Endothelial cell of umbilical vein (primary cell): ENCODE results near the gene ROPN1L. TPM values are rescaled to one million over a fixed set of nuclear protein-coding genes. Genes with fewer than 3 reads are reported as not detected.

Source experiments
- BruUV-seq: library from RNA; stranded (reverse); fragments of 400-500 nt; replicated peaks from 2 replicates; lab custom pipeline; 2021; lab: Mats Ljungman, UMichigan
- CTCF ChIA-PET: fragments of 300-600, 350-600 bp; sonication (Branson Sonifier 250); formaldehyde crosslinking; loops from one replicate; lab custom pipeline; 2021; ENCODE audit warnings: antibody characterized with exemption, inconsistent platforms; lab: Charles Lee
- POLR2A ChIA-PET: fragments of 300-600, 350-600 bp; sonication (Branson Sonifier 250); formaldehyde crosslinking; loops from one replicate; lab custom pipeline; 2021; ENCODE audit warnings: antibody characterized with exemption, inconsistent platforms; lab: Charles Lee
- DNase-seq: peaks from one replicate; pipeline ENCODE4 v3.0.0-alpha.2; 2011; ENCODE audit warnings: low read depth, low spot score
- FAIRE-seq: peaks from 2 replicates; lab custom pipeline; 2011; peaks lifted over from hg19 to GRCh38; lab: Jason Lieb, UNC
- H2AFZ ChIP-seq: 2 replicates; pipeline ENCODE4 v1.6.0; 2012; ENCODE audit warnings: low read depth, low read length, control low read depth, inconsistent platforms
- H3K27ac ChIP-seq: 2 replicates; pipeline ENCODE4 v1.5.1; 2011; ENCODE audit warnings: low read depth, mild to moderate bottlenecking, control low read depth, low read length, moderate library complexity; ENCODE audit not compliant: insufficient read depth
- H3K27me3 ChIP-seq, 2 experiments: 2 replicates each; pipeline versions ENCODE4 v1.6.0 to v1.6.1; 2011; ENCODE audit warnings: low read length in 2 of 2, mixed read lengths in 1 of 2; ENCODE audit not compliant: control insufficient read depth in 2 of 2, insufficient read depth in 2 of 2
- H3K36me3 ChIP-seq, 2 experiments: 2 replicates in 1 of 2; 3 replicates in 1 of 2; pipeline ENCODE4 v1.5.1; 2011; ENCODE audit warnings: low read length in 2 of 2, mild to moderate bottlenecking in 1 of 2, moderate library complexity in 1 of 2; ENCODE audit not compliant: control insufficient read depth in 2 of 2, insufficient read depth in 2 of 2; ENCODE audit errors: extremely low read depth in 1 of 2
- H3K4me1 ChIP-seq: 3 replicates; pipeline ENCODE4 v1.5.1; 2011; ENCODE audit warnings: mild to moderate bottlenecking, low read length; ENCODE audit not compliant: control insufficient read depth, insufficient read depth; ENCODE audit errors: extremely low read depth
- H3K4me2 ChIP-seq: 2 replicates; pipeline ENCODE4 v1.6.1; 2011; ENCODE audit warnings: low read length, control low read depth, mixed read lengths; ENCODE audit not compliant: insufficient read depth
- H3K4me3 ChIP-seq, 3 experiments: fragments of 200-600 bp in 1 of 3; sonication (generic), shearing (Covaris generic) in 1 of 3; replicated peaks in 1 of 3; 2 replicates each; pipeline ENCODE4 v1.5.1; 2011 to 2016; ENCODE audit warnings: control low read depth in 3 of 3, low read length in 3 of 3, mild to moderate bottlenecking in 2 of 3, inconsistent platforms in 1 of 3, low read depth in 1 of 3, moderate library complexity in 1 of 3; ENCODE audit not compliant: insufficient read depth in 1 of 3
- H3K79me2 ChIP-seq: 2 replicates; pipeline ENCODE4 v1.6.0; 2012; ENCODE audit warnings: low read length, inconsistent platforms; ENCODE audit not compliant: control insufficient read depth, insufficient read depth
- H3K9ac ChIP-seq: replicated peaks from 2 replicates; pipeline ENCODE3; 2011; ENCODE audit warnings: low read length, control low read depth; ENCODE audit not compliant: insufficient read depth; ENCODE audit errors: extremely low read depth
- H3K9me1 ChIP-seq: replicated peaks from 3 replicates; pipeline ENCODE4 v1.6.0; 2011; ENCODE audit warnings: mild to moderate bottlenecking, low read length; ENCODE audit not compliant: control insufficient read depth, insufficient read depth; ENCODE audit errors: extremely low read depth
- H3K9me3 ChIP-seq: replicated peaks from 2 replicates; pipeline ENCODE4 v1.5.1; 2012; ENCODE audit warnings: low read length, inconsistent platforms; ENCODE audit not compliant: control insufficient read depth, insufficient read depth
- H4K20me1 ChIP-seq: replicated peaks from 2 replicates; pipeline ENCODE3; 2011; ENCODE audit warnings: mild to moderate bottlenecking, low read length; ENCODE audit not compliant: control insufficient read depth, insufficient read depth; ENCODE audit errors: extremely low read depth
- CTCF ChIP-seq, 2 donors: IDR thresholded peaks; 1 replicate in 1 of 2; 2 replicates in 1 of 2; pipeline ENCODE4 v1.5.1; 2011; ENCODE audit warnings: low read length in 2 of 2, mild to moderate bottlenecking in 2 of 2, moderate library complexity in 2 of 2, control low read depth in 1 of 2, inconsistent platforms in 1 of 2, low read depth in 1 of 2; ENCODE audit not compliant: insufficient read depth in 1 of 2; ENCODE audit errors: extremely low read depth in 1 of 2
- EZH2 ChIP-seq: IDR thresholded peaks from 2 replicates; pipeline ENCODE4 v1.6.1; 2012; ENCODE audit warnings: borderline replicate concordance, low read depth, mild to moderate bottlenecking, moderate library complexity, low read length, inconsistent platforms; ENCODE audit not compliant: severe bottlenecking
- FOS ChIP-seq: IDR thresholded peaks from 2 replicates; pipeline ENCODE4 v1.6.1; 2011; ENCODE audit warnings: mild to moderate bottlenecking, low read length, moderate library complexity, borderline replicate concordance; ENCODE audit not compliant: insufficient read depth
- GATA2 ChIP-seq: IDR thresholded peaks from 2 replicates; pipeline ENCODE4 v1.7.0; 2011; ENCODE audit warnings: low read depth, mild to moderate bottlenecking, moderate library complexity, mixed read lengths, low read length; ENCODE audit not compliant: insufficient read length, insufficient read depth
- JUN ChIP-seq: IDR thresholded peaks from 2 replicates; pipeline ENCODE4 v1.6.1; 2011; ENCODE audit warnings: borderline replicate concordance, low read depth; ENCODE audit not compliant: insufficient read length, insufficient read depth
- MAX ChIP-seq: IDR thresholded peaks from 2 replicates; pipeline ENCODE4 v1.6.1; 2011; ENCODE audit not compliant: insufficient read depth, insufficient read length
- MYC ChIP-seq: IDR thresholded peaks from one replicate; pipeline ENCODE4 v1.6.1; 2011; ENCODE audit warnings: mild to moderate bottlenecking, low read depth, low read length
- POLR2A ChIP-seq: IDR thresholded peaks from 2 replicates; pipeline ENCODE4 v1.6.1; 2012; ENCODE audit warnings: low read depth, mild to moderate bottlenecking, control low read depth, low read length
- POLR2AphosphoS5 ChIP-seq: IDR thresholded peaks from 2 replicates; pipeline ENCODE4 v1.6.1; 2012; ENCODE audit warnings: low read depth, mild to moderate bottlenecking, control low read depth, low read length, moderate library complexity; ENCODE audit not compliant: insufficient read depth
- dilution Hi-C: fragments of 300-500 bp; cut with MboI; formaldehyde crosslinking; loops from one replicate; pipeline ENCODE4 v1.15.0; 2019; ENCODE audit warnings: low sequenced_read_pairs; ENCODE audit not compliant: extremely low pct_ligation_motif_present
- intact Hi-C: fragments of 100-400 bp; cut with micrococcal nuclease; formaldehyde crosslinking; loops from one replicate; pipeline ENCODE4 v1.10.0; 2022
- polyA plus RNA-seq, 4 experiments: library from polyadenylated mRNA; depleted of rRNA in 3 of 4; stranded (reverse) in 3 of 4; unstranded in 1 of 4; fragments of >200 nt; gene quantifications; 2 replicates each; pipeline versions ENCODE4 v1.2.1 to v1.2.3, GENCODE V29; 2011 to 2012; ENCODE audit warnings: missing spikeins in 1 of 4
- total RNA-seq: library from RNA; stranded (reverse); gene quantifications from 2 replicates; pipeline ENCODE4 v1.2.3, GENCODE V29; 2021

ROPN1L gene
- total and polyA plus RNA-seq, 2 donors (not counting 3 experiments of a cell fraction or from before 2014, with no cell fraction given) = 0.30 to 0.60 TPM

- no peak overlapping the region for H3K4me3 ChIP-seq
- ChIA-PET CTCF (no interaction called here), POLR2A (no interaction called here)
- no peaks in the 10 kb centered on the region for H4K20me1 ChIP-seq
- dilution Hi-C loops (no loop called here), intact Hi-C loops (no loop called here)
- no peak overlapping the region for H3K4me2 ChIP-seq
- no peaks in the 10 kb centered on the region for H3K9me3 ChIP-seq
- H3K27ac ChIP-seq = no peak overlapping the region
- FAIRE-seq = no peak
- no peak overlapping the region for H3K9ac ChIP-seq
- H3K4me1 ChIP-seq = peaks cover 16% of the 10 kb centered on the region
- H3K9me1 ChIP-seq = no peaks in the 10 kb centered on the region
- no peaks in the 10 kb centered on the region for H3K36me3 ChIP-seq
- no peak overlapping the region for H2AFZ ChIP-seq
- DNase-seq = no peak
- TF ChIP-seq CTCF (IDR thresholded peaks at IDR 0.05; ENCODE audit: extremely low read depth in 1 of 2, insufficient read depth in 1 of 2, low read depth in 1 of 2, low read length in 2 of 2) (no peak), GATA2 (no peak), POLR2A (no peak), JUN (no peak), MAX (no peak), POLR2AphosphoS5 (no peak), FOS (no peak), EZH2 (no peak), MYC (no peak)
- H3K27me3 ChIP-seq = no peaks in the 10 kb centered on the region
- BruUV-seq = no TSS peak
- no peaks in the 10 kb centered on the region for H3K79me2 ChIP-seq
Observed at GRCh38 chr5:10509575-10509974, 67.9 kb downstream of the ROPN1L start.
